Inflammatory macrophage (primary cell): ENCODE measurements around the gene KLF1.
A peak's percentile ranks its signal among the peaks of the same experiment; 100 is the strongest.
"Not testable (repeated sequence)": the region's sequence is repeated elsewhere in the genome, so short reads cannot be mapped to it uniquely, and the experiment has no call there.

Experiments used
- DNase-seq, 2 donors: peaks; one replicate each; pipeline ENCODE4 v3.0.0-alpha.2; 2020 to 2022

The KLF1 gene

GRCh38 chr19:12890787-12891552 lies 4.0 kb upstream of the KLF1 start, which contains the start of gene GCDH:
TSS of gene GCDH (plus strand) at chr19:12891160. CDS start at chr19:12891305, 145 bp downstream.
- DNase-seq, result peak; percentile 99

GRCh38 chr19:12890299-12890786 lies 3.3 kb upstream of the KLF1 start:
- not testable (repeated sequence) for DNase-seq

- no peak for DNase-seq
Observed at GRCh38 chr19:12888006-12888603, 1.1 kb upstream of the KLF1 start.

- no peak for DNase-seq
Observed at GRCh38 chr19:12886651-12886968, 391 bp downstream of the KLF1 start.

GRCh38 chr19:12885749-12886650 lies 1.0 kb downstream of the KLF1 start:
- DNase-seq, result no peak

- peak; percentile 63 to 79 for DNase-seq
Observed at GRCh38 chr19:12884926-12885748, 1.9 kb downstream of the KLF1 start.

- DNase-seq, result no peak
Observed at GRCh38 chr19:12884627-12884925, 2.4 kb downstream of the KLF1 start.

GRCh38 chr19:12884202-12884601 lies 2.8 kb downstream of the KLF1 start:
- no peak for DNase-seq

GRCh38 chr19:12882589-12882988 lies 4.4 kb downstream of the KLF1 start:
- DNase-seq, result no peak

- DNase-seq, result peak; percentile 98 to 99
Observed at GRCh38 chr19:12881172-12881808, 5.7 kb downstream of the KLF1 start, which contains the start of gene DNASE2. TSS of gene DNASE2 (minus strand) at chr19:12881449. CDS start at chr19:12881375, 74 bp downstream.

- peak in 1 of 2 donors; percentile 25 for DNase-seq
Observed at GRCh38 chr19:12880551-12881171, 6.3 kb downstream of the KLF1 start.

GRCh38 chr19:12875086-12875485 lies 11.9 kb downstream of the KLF1 start:
- no peak for DNase-seq

- no peak for DNase-seq
Observed at GRCh38 chr19:12873891-12874745, 12.9 kb downstream of the KLF1 start.

GRCh38 chr19:12872941-12873890 lies 13.8 kb downstream of the KLF1 start:
- DNase-seq, result peak; percentile 59 to 60

GRCh38 chr19:12872255-12872654 lies 14.7 kb downstream of the KLF1 start:
- no peak for DNase-seq

- DNase-seq, result no peak
Observed at GRCh38 chr19:12871681-12872080, 15.3 kb downstream of the KLF1 start.

GRCh38 chr19:12868540-12869112 lies 18.4 kb downstream of the KLF1 start:
- no peak for DNase-seq
